GM20431 (cell line): Measurements from ENCODE around the gene RUNX2.
"Not testable (repeated sequence)": the region's sequence is repeated elsewhere in the genome, so short reads cannot be mapped to it uniquely, and the experiment has no call there.

Source experiments
- in situ Hi-C: fragments of 300-500 bp; cut with MseI, MboI; formaldehyde crosslinking; loops from one replicate; pipeline ENCODE4 v1.15.0; 2020; ENCODE audit warnings: low sequenced_read_pairs; ENCODE audit not compliant: unreplicated experiment

RUNX2 gene

GRCh38 chr6:45448417-45449389 is 120.6 kb downstream of the RUNX2 start:
- in situ Hi-C loops = no loop called here

DNA sequence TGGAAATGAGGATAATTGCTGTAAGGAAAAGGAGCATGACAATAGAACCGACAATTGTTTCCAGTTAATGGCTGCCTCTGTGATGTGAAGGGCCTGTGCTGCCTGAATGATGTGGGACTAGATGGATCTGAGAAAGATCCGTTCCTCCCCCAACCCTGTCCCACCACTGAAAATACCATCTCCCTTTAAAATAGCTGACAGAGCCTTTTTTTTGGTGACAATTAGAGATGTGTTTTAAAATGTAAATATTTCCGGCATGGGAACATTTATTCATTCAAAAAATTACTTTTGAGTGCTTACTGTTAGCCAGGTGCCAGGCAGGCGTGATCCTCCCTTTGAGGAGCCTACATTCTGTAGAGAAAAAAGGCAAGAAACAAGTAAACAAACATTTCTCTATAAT is 122.0 kb downstream of the RUNX2 start:
- in situ Hi-C loops = no loop called here

DNA sequence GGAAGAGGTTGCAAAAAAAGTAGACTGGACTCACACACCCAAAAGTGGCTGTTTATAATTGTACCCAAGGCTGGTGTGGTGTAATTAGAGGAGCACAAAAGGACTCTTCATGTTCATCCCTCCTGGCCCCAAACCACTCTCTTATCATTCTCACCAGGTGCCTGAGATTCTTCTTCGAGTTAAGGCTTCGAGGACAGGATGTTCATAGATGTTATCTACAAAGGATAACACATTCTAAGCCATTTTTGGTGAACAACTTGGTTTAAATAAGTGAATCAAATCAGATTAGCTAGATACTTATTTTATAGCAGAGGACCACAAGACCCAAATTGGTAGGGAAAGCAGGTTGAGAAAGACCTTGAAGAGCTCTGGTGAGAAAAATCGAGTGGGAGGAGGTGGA is 122.7 kb downstream of the RUNX2 start:
- in situ Hi-C loops = no loop called here

- in situ Hi-C loops = no loop called here
Measured at GRCh38 chr6:45454008-45454911, 126.1 kb downstream of the RUNX2 start.

- in situ Hi-C loops = no loop called here
Measured at GRCh38 chr6:45455408-45455807, 127.3 kb downstream of the RUNX2 start.

- in situ Hi-C loops = no loop called here
Measured at GRCh38 chr6:45457141-45457540, 129.0 kb downstream of the RUNX2 start.

DNA sequence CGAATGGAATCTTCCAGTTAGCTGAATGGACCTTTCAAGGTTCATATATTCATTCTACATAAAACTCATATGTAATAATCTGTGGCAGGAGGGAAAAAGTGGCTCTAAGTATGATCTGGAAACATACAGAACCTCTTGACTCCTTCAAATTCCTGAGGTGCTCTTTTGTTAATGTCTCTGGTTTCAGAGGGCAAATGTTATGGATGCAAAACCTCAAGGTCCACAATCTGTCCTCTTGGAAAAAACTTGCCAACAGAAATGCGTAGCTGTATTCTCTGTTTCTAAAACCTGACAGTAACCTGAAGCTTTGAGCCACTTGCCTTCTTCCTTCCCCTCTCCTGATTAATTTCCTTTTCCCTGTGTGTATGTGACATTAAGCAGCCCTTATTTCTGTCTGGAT is 130.5 kb downstream of the RUNX2 start:
- in situ Hi-C loops = no loop called here

DNA sequence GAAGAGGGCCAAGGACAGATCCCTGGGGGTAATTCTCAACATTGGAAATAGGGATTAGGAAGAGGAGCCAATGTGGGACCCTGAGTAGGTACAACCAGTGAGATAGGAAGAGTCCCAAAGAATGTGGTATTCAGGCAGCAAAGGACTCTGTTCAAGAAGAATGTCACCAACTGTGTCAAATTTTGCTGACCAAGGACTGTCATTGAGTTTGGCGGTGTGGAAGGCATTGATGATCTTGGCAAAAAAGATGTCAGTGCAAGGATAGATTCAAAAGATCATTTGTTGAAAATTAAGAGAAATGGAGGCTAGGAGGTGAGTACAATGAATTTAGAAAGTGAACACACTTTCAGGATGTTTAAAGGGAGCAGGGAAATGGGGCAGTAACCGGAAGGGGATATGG is 132.0 kb downstream of the RUNX2 start:
- in situ Hi-C loops = no loop called here

- in situ Hi-C loops = no loop called here
Measured at GRCh38 chr6:45461486-45461885, 133.4 kb downstream of the RUNX2 start.

- in situ Hi-C loops = no loop called here
Measured at GRCh38 chr6:45462190-45463134, 134.3 kb downstream of the RUNX2 start.

DNA sequence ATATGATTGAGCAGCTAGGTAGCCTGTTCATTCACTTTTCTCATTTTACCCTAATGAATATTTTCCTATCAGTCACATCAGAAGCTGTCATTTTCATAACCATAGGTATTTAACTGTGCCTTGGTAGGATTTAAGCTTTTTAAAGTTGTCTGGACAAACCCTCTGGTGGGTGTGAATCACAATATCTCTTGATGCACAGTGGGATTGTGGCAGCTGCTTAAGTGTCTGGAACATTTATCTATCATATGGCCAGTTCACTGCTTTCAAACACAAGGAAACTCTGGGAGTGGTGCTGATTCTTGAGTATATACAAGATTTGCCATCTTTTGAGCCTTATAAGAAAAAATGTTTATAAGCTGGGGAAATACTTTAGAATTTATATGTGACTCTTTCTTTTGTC is 136.6 kb downstream of the RUNX2 start:
- in situ Hi-C loops = no loop called here

- in situ Hi-C loops = no loop called here
Measured at GRCh38 chr6:45466686-45467085, 138.6 kb downstream of the RUNX2 start.

DNA sequence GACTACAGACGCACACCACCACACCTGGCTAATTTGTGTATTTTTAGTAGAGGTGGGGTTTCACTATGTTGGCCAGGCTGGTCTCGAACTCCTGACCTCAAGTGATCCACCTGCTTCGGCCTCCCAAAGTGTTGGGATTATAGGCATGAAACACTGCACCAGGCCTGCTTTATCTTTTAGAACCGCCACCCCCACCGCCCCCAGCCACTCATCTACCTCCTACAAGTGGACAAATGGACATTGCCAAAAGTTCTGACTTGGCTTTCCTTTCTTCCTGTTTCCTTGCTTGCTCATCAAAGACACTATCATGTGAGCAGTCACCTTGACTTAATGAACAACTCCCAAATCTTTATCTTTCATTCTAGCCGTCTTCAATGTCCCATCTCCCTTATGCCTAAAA is 139.3 kb downstream of the RUNX2 start:
- in situ Hi-C loops = not testable (repeated sequence)

- in situ Hi-C loops = no loop called here
Measured at GRCh38 chr6:45467853-45468252, 139.7 kb downstream of the RUNX2 start.

- in situ Hi-C loops = no loop called here
Measured at GRCh38 chr6:45469663-45470062, 141.5 kb downstream of the RUNX2 start.

DNA sequence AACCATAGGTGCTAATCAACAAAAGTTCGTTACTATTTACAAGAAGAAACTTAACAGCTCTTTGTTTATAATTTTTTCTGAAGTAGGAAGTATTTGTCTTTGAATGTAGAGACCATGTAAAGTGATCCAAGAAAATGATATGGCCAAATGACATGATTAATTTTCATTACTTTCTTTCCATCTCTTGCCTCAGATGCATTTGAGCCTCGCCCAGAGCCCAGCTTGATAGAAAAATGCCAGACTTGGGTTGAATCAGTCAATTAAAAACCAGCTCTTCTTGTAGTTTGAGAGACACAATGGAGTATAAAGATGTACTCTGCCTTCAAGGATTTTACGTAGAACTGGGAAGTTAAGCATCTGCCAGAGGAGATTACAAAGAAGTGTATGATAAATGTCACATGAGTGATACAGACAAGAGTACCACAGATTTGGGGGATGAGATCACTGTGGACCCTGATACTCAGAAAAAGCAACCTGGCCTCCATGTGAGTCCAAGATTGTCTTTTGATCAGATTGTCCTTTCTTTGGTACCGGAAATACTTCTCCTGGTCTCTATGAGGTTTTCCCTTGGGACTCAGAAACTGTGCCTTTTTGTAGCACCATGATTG is 142.1 kb downstream of the RUNX2 start:
- in situ Hi-C loops = no loop called here

- in situ Hi-C loops = no loop called here
Measured at GRCh38 chr6:45472382-45472781, 144.3 kb downstream of the RUNX2 start.

DNA sequence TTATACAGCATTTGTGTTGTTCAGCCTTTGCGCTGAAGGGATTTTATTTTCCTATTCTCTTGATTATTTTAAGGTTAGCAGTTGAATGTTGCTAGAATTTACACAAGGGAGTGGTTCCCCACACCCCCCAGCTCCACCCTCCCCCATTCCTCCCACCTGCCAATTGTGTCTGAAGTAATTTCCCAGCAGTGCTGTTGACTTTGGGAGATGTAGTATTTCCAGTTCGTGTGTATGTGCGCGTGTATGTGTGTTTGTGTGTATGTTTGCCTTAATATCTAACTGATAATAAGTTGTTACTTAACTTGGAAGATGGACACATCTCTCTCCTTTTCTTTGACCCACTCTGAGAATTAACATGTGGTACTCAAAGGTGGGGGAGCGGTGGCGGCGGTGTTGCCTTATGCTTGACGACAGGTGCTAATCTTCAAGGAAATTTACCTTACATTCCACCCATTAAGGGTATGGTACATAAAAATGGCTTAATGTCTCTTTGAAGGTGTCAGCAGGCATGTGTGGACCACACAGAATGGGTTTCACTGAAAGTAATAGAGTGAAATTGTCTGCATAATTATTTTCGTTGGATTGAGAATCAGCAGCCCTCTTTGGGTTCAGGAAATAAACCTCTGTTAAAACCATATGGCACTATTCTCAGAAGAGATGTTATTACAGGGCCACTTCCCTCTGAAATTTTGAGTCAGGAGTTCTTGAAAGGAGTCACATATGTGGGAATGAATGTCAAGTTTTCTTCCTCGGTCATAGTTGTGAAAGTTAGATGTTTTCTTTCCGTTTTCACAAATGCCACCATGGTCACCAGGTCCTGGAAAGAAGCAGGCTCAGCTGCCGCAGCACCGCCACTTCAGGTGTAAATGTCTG is 145.2 kb downstream of the RUNX2 start:
- in situ Hi-C loops = no loop called here

DNA sequence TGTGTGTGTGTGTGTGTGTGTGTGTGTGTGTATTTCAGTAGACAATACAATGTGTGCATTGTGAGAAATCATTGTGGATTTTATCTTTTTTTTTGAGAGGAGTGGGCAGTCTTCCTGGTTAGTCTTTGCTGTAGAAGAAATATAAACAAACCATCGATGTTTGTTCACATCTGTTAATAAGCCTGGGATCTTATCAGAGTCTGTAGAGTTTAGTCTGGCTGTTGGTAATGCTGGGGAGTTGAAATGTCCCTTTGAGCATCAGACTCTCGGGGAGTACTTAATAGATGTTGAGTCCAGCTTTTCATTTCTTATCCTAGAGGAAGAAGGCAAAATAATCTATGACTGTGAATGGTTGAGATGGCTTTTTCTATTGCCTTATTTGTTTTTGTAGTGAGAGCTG is 146.2 kb downstream of the RUNX2 start:
- in situ Hi-C loops = no loop called here
